ENCODE data around the gene DPYD.

DPYD gene

DNA sequence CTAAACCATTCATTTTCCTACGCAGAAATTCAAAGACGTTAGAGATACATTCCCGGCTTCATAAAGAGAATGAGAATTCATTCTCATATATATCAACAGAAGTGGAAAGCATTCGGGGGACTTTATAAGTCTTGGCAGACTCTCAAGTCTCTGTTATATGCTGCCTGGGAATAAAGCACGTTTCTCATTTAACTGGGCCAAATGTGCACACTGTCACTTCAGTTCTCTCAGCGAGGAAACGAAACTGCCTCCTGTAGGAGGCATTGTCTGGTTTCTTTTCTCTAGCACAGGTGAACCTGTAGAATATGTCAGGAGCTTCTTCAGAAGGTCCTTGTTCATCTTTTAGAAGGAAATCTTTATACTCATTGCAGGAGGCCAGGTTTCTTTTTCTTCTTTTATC, 831.7 kb downstream of the DPYD start:
- H3K4me3 Mint-ChIP-seq = no peak overlapping the region
- DNase-seq = no peak
- H3K4me1 Mint-ChIP-seq = peaks cover 21% of the 10 kb centered on the region
- TF ChIP-seq, protein P1, sequence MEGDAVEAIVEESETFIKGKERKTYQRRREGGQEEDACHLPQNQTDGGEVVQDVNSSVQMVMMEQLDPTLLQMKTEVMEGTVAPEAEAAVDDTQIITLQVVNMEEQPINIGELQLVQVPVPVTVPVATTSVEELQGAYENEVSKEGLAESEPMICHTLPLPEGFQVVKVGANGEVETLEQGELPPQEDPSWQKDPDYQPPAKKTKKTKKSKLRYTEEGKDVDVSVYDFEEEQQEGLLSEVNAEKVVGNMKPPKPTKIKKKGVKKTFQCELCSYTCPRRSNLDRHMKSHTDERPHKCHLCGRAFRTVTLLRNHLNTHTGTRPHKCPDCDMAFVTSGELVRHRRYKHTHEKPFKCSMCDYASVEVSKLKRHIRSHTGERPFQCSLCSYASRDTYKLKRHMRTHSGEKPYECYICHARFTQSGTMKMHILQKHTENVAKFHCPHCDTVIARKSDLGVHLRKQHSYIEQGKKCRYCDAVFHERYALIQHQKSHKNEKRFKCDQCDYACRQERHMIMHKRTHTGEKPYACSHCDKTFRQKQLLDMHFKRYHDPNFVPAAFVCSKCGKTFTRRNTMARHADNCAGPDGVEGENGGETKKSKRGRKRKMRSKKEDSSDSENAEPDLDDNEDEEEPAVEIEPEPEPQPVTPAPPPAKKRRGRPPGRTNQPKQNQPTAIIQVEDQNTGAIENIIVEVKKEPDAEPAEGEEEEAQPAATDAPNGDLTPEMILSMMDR (IDR thresholded peaks at IDR 0.05) = no peak
- H3K9me3 Mint-ChIP-seq = no peaks in the 10 kb centered on the region
- H3K27me3 Mint-ChIP-seq (ENCODE audit: low read depth, poor library complexity) = no peaks in the 10 kb centered on the region
- no peak overlapping the region for H3K27ac Mint-ChIP-seq
- H3K36me3 Mint-ChIP-seq (ENCODE audit: low read depth) = no peaks in the 10 kb centered on the region

DNA sequence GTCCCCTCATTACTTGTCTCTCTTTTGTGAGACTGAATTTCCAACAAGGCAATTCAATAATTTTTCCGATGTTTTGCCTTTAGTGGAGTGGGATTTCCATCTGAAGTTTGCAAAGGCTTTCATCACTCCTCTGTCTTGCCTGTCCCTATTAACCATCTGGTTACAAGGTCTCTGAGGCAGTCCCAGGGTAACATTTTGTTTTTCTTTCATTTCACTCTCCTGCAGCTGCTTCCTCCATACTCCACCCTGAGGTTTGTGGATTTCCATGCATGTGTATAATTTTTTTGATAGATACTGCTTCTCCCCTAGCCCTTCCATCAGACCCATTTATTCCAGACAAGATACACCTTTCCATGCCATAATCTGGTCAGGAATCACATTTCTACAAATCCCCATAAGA, 832.4 kb downstream of the DPYD start:
- no peaks in the 10 kb centered on the region for H3K36me3 Mint-ChIP-seq (ENCODE audit: low read depth)
- no peaks in the 10 kb centered on the region for H3K9me3 Mint-ChIP-seq
- no peak for DNase-seq
- peak overlapping the region; percentile 56 for H3K27ac Mint-ChIP-seq
- no peak overlapping the region for H3K4me3 Mint-ChIP-seq
- no peaks in the 10 kb centered on the region for H3K27me3 Mint-ChIP-seq (ENCODE audit: low read depth, poor library complexity)
- TF ChIP-seq, protein P1 (IDR thresholded peaks at IDR 0.05) = no peak
- H3K4me1 Mint-ChIP-seq = peaks cover 21% of the 10 kb centered on the region

DNA sequence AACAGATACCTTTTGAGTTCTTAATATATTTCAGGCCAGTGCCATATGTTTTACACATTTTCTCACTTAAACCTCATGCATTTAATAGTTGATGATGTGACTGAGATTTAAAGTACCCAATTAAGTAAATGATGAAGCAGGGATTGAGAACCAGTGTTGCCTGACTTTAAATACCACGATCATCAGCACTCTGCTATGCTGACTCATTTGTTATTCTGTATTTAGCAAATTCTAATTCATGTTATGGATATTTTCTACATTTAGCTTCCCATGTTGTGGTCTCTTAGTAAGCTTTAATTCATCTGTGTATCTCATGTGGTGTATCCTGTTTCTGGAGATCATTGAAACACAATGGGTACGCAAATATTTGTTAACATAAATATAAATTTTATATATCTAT, 836.3 kb downstream of the DPYD start:
- no peak for DNase-seq
- H3K27ac Mint-ChIP-seq = no peak overlapping the region
- no peaks in the 10 kb centered on the region for H3K36me3 Mint-ChIP-seq (ENCODE audit: low read depth)
- TF ChIP-seq, protein P1 (IDR thresholded peaks at IDR 0.05) = no peak
- no peaks in the 10 kb centered on the region for H3K9me3 Mint-ChIP-seq
- peaks cover 15% of the 10 kb centered on the region for H3K4me1 Mint-ChIP-seq
- no peaks in the 10 kb centered on the region for H3K27me3 Mint-ChIP-seq (ENCODE audit: low read depth, poor library complexity)
- no peak overlapping the region for H3K4me3 Mint-ChIP-seq

DNA sequence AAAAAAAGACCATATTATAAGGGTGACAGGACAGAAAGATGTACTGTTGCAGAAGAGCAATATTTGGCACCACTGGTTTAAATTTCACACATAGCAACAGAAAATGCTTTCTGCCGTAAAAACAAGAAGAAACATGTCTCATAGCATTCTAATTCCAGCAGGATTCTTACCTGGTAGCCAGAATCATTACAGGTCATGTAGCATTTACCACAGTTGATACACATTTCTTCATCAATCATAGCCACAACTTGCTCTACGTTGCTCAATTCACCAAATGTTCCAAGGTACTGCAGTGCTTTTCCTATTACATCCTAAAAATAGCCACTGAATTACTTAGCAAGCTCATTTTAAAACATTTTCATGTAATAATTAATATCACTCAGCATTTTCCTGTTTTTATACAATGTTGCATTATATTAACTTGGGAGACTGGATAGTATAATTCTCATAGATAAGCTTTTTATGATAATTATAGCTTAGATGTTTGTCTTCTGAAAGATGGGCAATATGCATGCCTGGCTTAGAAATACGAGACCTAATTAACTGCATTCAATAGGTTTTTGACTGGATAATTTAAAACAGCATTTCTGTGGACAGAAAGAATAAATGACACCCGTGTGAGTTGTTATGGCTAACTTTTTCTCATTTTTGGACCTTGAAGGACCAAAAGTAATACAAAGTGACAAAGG, 838.5 kb downstream of the DPYD start:
- H3K27me3 Mint-ChIP-seq (ENCODE audit: low read depth, poor library complexity) = no peaks in the 10 kb centered on the region
- H3K4me1 Mint-ChIP-seq = peaks cover 11% of the 10 kb centered on the region
- H3K36me3 Mint-ChIP-seq (ENCODE audit: low read depth) = no peaks in the 10 kb centered on the region
- TF ChIP-seq, protein P1 (IDR thresholded peaks at IDR 0.05) = no peak
- H3K27ac Mint-ChIP-seq = no peak overlapping the region
- DNase-seq = no peak
- H3K9me3 Mint-ChIP-seq = no peaks in the 10 kb centered on the region
- no peak overlapping the region for H3K4me3 Mint-ChIP-seq

DNA sequence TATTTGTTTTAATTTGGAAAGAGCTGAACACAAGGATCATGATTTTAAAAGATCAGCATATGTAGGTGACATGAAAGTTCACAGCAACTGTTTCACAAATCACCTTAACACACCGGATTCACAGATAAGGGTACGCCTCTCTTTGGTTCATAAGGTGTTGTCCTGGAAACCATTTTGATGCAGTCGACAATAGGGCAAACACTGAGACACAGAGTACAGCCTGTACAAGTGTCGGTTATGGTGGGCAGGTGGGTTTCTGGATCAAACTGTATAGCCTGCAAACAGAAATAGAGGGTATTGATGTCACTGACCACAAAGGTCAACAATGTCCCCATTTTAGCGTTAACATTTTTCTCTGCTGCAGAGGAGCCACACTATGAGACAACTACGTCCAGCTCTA, 842.0 kb downstream of the DPYD start:
- H3K9me3 Mint-ChIP-seq = no peaks in the 10 kb centered on the region
- DNase-seq = no peak
- no peaks in the 10 kb centered on the region for H3K27me3 Mint-ChIP-seq (ENCODE audit: low read depth, poor library complexity)
- H3K36me3 Mint-ChIP-seq (ENCODE audit: low read depth) = no peaks in the 10 kb centered on the region
- no peak overlapping the region for H3K4me3 Mint-ChIP-seq
- H3K27ac Mint-ChIP-seq = no peak overlapping the region
- TF ChIP-seq, protein P1 (IDR thresholded peaks at IDR 0.05) = no peak
- H3K4me1 Mint-ChIP-seq = peaks cover 11% of the 10 kb centered on the region

DNA sequence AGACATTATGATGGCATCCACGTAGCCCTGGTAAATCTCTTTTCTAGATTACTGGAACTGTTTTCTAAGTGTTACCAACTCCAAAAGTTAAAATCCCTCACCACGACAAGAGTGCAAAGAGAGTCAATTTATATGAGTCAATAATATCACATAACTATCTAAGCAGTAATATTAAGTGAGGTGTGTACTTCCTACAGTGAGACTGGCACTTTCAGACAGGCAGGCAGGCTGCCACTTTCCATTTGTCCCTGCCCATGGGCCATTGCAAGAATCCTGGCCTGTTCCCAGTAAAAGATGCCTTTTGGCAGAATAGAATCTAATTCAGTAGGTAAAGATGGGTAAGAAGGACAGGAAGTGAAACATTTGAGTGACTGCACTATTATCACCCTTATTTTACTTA, 843.6 kb downstream of the DPYD start:
- no peaks in the 10 kb centered on the region for H3K27me3 Mint-ChIP-seq (ENCODE audit: low read depth, poor library complexity)
- no peak for DNase-seq
- H3K9me3 Mint-ChIP-seq = no peaks in the 10 kb centered on the region
- no peaks in the 10 kb centered on the region for H3K36me3 Mint-ChIP-seq (ENCODE audit: low read depth)
- TF ChIP-seq, protein P1 (IDR thresholded peaks at IDR 0.05) = no peak
- peaks cover 11% of the 10 kb centered on the region for H3K4me1 Mint-ChIP-seq
- no peak overlapping the region for H3K27ac Mint-ChIP-seq
- no peak overlapping the region for H3K4me3 Mint-ChIP-seq

All from nephron progenitor cell (in vitro differentiated cells).